Neural crest cell (in vitro differentiated cells): ENCODE measurements around the gene LACTBL1. TPM values are rescaled to one million over a fixed set of nuclear protein-coding genes. Genes with fewer than 3 reads are reported as not detected.

ENCODE experiments used
- DNase-seq: peaks from one replicate; pipeline ENCODE4 v3.0.0; 2021; ENCODE audit warnings: low read depth, mixed read lengths, low spot score
- H3K27ac Mint-ChIP-seq: one replicate; pipeline ENCODE4 v1.8.0; 2021; ENCODE audit warnings: mild to moderate bottlenecking, mixed read lengths; ENCODE audit not compliant: unreplicated experiment
- H3K27me3 Mint-ChIP-seq: 2 replicates; pipeline ENCODE4 v1.8.0; 2021; ENCODE audit warnings: low read depth, mild to moderate bottlenecking, mixed read lengths
- H3K36me3 Mint-ChIP-seq: 2 replicates; pipeline ENCODE4 v1.8.0; 2021; ENCODE audit warnings: low read depth, mild to moderate bottlenecking, mixed read lengths
- H3K4me1 Mint-ChIP-seq: 2 replicates; pipeline ENCODE4 v1.8.0; 2021; ENCODE audit warnings: mixed read lengths
- H3K4me3 Mint-ChIP-seq: one replicate; pipeline ENCODE4 v1.8.0; 2021; ENCODE audit warnings: mild to moderate bottlenecking, mixed read lengths
- H3K9me3 Mint-ChIP-seq: 2 replicates; pipeline ENCODE4 v1.8.0; 2021; ENCODE audit warnings: mixed read lengths
- CTCF ChIP-seq: fragments of 200-600 bp; sonication (generic); conservative IDR thresholded peaks from 2 replicates; pipeline ENCODE4 v1.5.0; 2021; ENCODE audit warnings: antibody characterized with exemption, mild to moderate bottlenecking
- total RNA-seq: library from RNA; stranded (reverse); gene quantifications from 2 replicates; pipeline ENCODE4 v1.2.1, GENCODE V29; 2021

Gene LACTBL1
- total RNA-seq, 1 donor from 2014 or later: not detected

GRCh38 chr1:22920026-22920733 lies 52.5 kb downstream of the LACTBL1 start:
- Mint-ChIP-seq H3K9me3 (no peaks in the 10 kb centered on the region), H3K4me3 (no peak overlapping the region), H3K27ac (peak overlapping the region; percentile 43), H3K36me3 (no peaks in the 10 kb centered on the region), H3K27me3 (no peaks in the 10 kb centered on the region), H3K4me1 (peaks cover 35% of the 10 kb centered on the region)
- no peak for TF ChIP-seq CTCF
- no peak for DNase-seq

- peak overlapping the region; percentile 43 for H3K27ac Mint-ChIP-seq
- H3K9me3 Mint-ChIP-seq: no peaks in the 10 kb centered on the region
- H3K36me3 Mint-ChIP-seq: no peaks in the 10 kb centered on the region
- no peaks in the 10 kb centered on the region for H3K27me3 Mint-ChIP-seq
- no peak overlapping the region for H3K4me3 Mint-ChIP-seq
- no peak for DNase-seq
- H3K4me1 Mint-ChIP-seq: peaks cover 39% of the 10 kb centered on the region
- TF ChIP-seq CTCF: no peak
Measured at GRCh38 chr1:22919341-22920025, 53.2 kb downstream of the LACTBL1 start.

GRCh38 chr1:22918644-22919043 lies 54.0 kb downstream of the LACTBL1 start:
- no peak for TF ChIP-seq CTCF
- Mint-ChIP-seq H3K27ac (no peak overlapping the region), H3K27me3 (no peaks in the 10 kb centered on the region), H3K9me3 (no peaks in the 10 kb centered on the region), H3K36me3 (no peaks in the 10 kb centered on the region), H3K4me3 (no peak overlapping the region), H3K4me1 (peaks cover 48% of the 10 kb centered on the region)
- no peak for DNase-seq

GRCh38 chr1:22917989-22918388 lies 54.7 kb downstream of the LACTBL1 start:
- no peaks in the 10 kb centered on the region for H3K9me3 Mint-ChIP-seq
- peaks cover 51% of the 10 kb centered on the region for H3K4me1 Mint-ChIP-seq
- no peaks in the 10 kb centered on the region for H3K27me3 Mint-ChIP-seq
- no peak for TF ChIP-seq CTCF
- no peak overlapping the region for H3K27ac Mint-ChIP-seq
- DNase-seq: no peak
- H3K4me3 Mint-ChIP-seq: no peak overlapping the region
- no peaks in the 10 kb centered on the region for H3K36me3 Mint-ChIP-seq

- no peaks in the 10 kb centered on the region for H3K27me3 Mint-ChIP-seq
- H3K9me3 Mint-ChIP-seq: no peaks in the 10 kb centered on the region
- H3K27ac Mint-ChIP-seq: no peak overlapping the region
- H3K4me3 Mint-ChIP-seq: no peak overlapping the region
- no peak for TF ChIP-seq CTCF
- peaks cover 44% of the 10 kb centered on the region for H3K4me1 Mint-ChIP-seq
- H3K36me3 Mint-ChIP-seq: no peaks in the 10 kb centered on the region
- DNase-seq: no peak
Measured at GRCh38 chr1:22916471-22916820, 56.2 kb downstream of the LACTBL1 start.
